ENCODE measurements around the gene ACTRT2. TPM values are rescaled to one million over a fixed set of nuclear protein-coding genes. Genes with fewer than 3 reads are reported as not detected.

The ACTRT2 gene
- total and polyA plus RNA-seq, 8 donors = not detected

GRCh38 chr1:2973601-2974593 lies 47.4 kb upstream of the ACTRT2 start:
- Histone ChIP-seq H3K4me1 (peaks cover 0 to 9% (median 4%) of the 10 kb centered on the region in 4 donors), H3K4me3 (no peak overlapping the region), H3K36me3 (no peaks in the 10 kb centered on the region), H3K9me3 (no peaks in the 10 kb centered on the region), H3K27me3 (peaks cover 0 to 74% (median 0%) of the 10 kb centered on the region in 3 donors), H3K27ac (no peak overlapping the region)
- WGBS, 5 donors = 28 to 60% (median 50%) methylated on average over 8 to 18 of the region's 18 CpGs
- TF ChIP-seq POLR2A (IDR thresholded peaks at IDR 0.05) = no peak
- TF ChIP-seq POLR2AphosphoS5 (IDR thresholded peaks at IDR 0.05) = no peak
- no peak for TF ChIP-seq CTCF (IDR thresholded peaks at IDR 0.05)
- no peak for TF ChIP-seq EP300 (IDR thresholded peaks at IDR 0.05)
- peak in 1 of 2 donors; percentile 21 for DNase-seq
- intact Hi-C loops (cut with DNase I; ENCODE audit: low total_unique reads) = no loop called here

- H3K27ac ChIP-seq = no peak overlapping the region
- H3K36me3 ChIP-seq = no peaks in the 10 kb centered on the region
- peak in 1 of 2 donors; percentile 22 for DNase-seq
- TF ChIP-seq CTCF (IDR thresholded peaks at IDR 0.05) (no peak), EP300 (IDR thresholded peaks at IDR 0.05) (no peak), POLR2A (IDR thresholded peaks at IDR 0.05) (no peak), POLR2AphosphoS5 (IDR thresholded peaks at IDR 0.05) (no peak)
- peaks cover 0 to 9% (median 4%) of the 10 kb centered on the region in 4 donors for H3K4me1 ChIP-seq
- intact Hi-C loops (cut with DNase I; ENCODE audit: low total_unique reads) = no loop called here
- H3K9me3 ChIP-seq = no peaks in the 10 kb centered on the region
- no peak overlapping the region for H3K4me3 ChIP-seq
- H3K27me3 ChIP-seq = peaks cover 0 to 67% (median 0%) of the 10 kb centered on the region in 3 donors
- WGBS, 5 donors = 74 to 81% (median 77%) methylated on average over 6 to 18 of the region's 18 CpGs
Observed at GRCh38 chr1:2974701-2975301, 46.5 kb upstream of the ACTRT2 start.

- TF ChIP-seq POLR2A (IDR thresholded peaks at IDR 0.05) = no peak
- TF ChIP-seq CTCF (IDR thresholded peaks at IDR 0.05) = no peak
- no peak for TF ChIP-seq POLR2AphosphoS5 (IDR thresholded peaks at IDR 0.05)
- TF ChIP-seq EP300 (IDR thresholded peaks at IDR 0.05) = no peak
- Histone ChIP-seq H3K27ac (peak overlapping the region in 2 of 5 donors; percentile 38 to 46), H3K4me3 (no peak overlapping the region), H3K9me3 (no peaks in the 10 kb centered on the region), H3K36me3 (no peaks in the 10 kb centered on the region), H3K27me3 (peaks cover 0 to 65% (median 0%) of the 10 kb centered on the region in 3 donors), H3K4me1 (peaks cover 0 to 9% (median 4%) of the 10 kb centered on the region in 4 donors)
- WGBS, 5 donors = 44 to 65% (median 50%) methylated on average over 15 to 19 of the region's 19 CpGs
- intact Hi-C loops (cut with DNase I; ENCODE audit: low total_unique reads) = no loop called here
- peak in 1 of 2 donors; percentile 22 for DNase-seq
Observed at GRCh38 chr1:2975466-2976179, 45.6 kb upstream of the ACTRT2 start.

- H3K4me1 ChIP-seq = peaks cover 0 to 9% (median 4%) of the 10 kb centered on the region in 4 donors
- DNase-seq = peak in 1 of 2 donors; percentile 26
- peaks cover 0 to 64% (median 0%) of the 10 kb centered on the region in 3 donors for H3K27me3 ChIP-seq
- intact Hi-C loops (cut with DNase I; ENCODE audit: low total_unique reads) = no loop called here
- 43 to 67% (median 51%) methylated on average over 4 to 6 of the region's 6 CpGs for WGBS, 5 donors
- H3K36me3 ChIP-seq = no peaks in the 10 kb centered on the region
- H3K4me3 ChIP-seq = no peak overlapping the region
- TF ChIP-seq CTCF (IDR thresholded peaks at IDR 0.05) = no peak
- no peak for TF ChIP-seq POLR2AphosphoS5 (IDR thresholded peaks at IDR 0.05)
- no peak for TF ChIP-seq EP300 (IDR thresholded peaks at IDR 0.05)
- no peak for TF ChIP-seq POLR2A (IDR thresholded peaks at IDR 0.05)
- H3K27ac ChIP-seq = peak overlapping the region in 2 of 5 donors; percentile 38 to 46
- H3K9me3 ChIP-seq = no peaks in the 10 kb centered on the region
Observed at GRCh38 chr1:2976180-2976562, 45.1 kb upstream of the ACTRT2 start.
